HepG2 (cell line): ENCODE data around the gene TAOK3. TPM values are rescaled to one million over a fixed set of nuclear protein-coding genes. Genes with fewer than 3 reads are reported as not detected.

Experiments used
- BRD4 ChIP-seq: sonication (generic); formaldehyde crosslinking; IDR thresholded peaks from 2 replicates; pipeline ENCODE4 v1.4.0; 2020; ENCODE audit warnings: missing genetic modification reagents
- CHCHD3 ChIP-seq: sonication (generic); formaldehyde crosslinking; IDR thresholded peaks from 2 replicates; pipeline ENCODE4 v1.8.0; 2022; ENCODE audit warnings: mild to moderate bottlenecking, missing genetic modification reagents, moderate library complexity
- DNMT1 ChIP-seq: sonication (generic); formaldehyde crosslinking; IDR thresholded peaks from 2 replicates; pipeline ENCODE4 v1.5.1; 2020; ENCODE audit warnings: mild to moderate bottlenecking, missing genetic modification reagents
- FOSL1 ChIP-seq: sonication (generic); formaldehyde crosslinking; IDR thresholded peaks from 2 replicates; pipeline ENCODE4 v1.9.0; 2021; ENCODE audit warnings: missing genetic modification reagents, borderline replicate concordance
- GABPA ChIP-seq, 2 experiments: IDR thresholded peaks; 2 replicates each; pipeline ENCODE4 v1.6.1; 2011 to 2016; ENCODE audit warnings: low read depth in 2 of 2, low read length in 1 of 2, missing biosample characterization in 1 of 2, missing genetic modification characterization in 1 of 2
- HOXA7 ChIP-seq: sonication (generic); formaldehyde crosslinking; IDR thresholded peaks from 2 replicates; pipeline ENCODE4 v1.8.1; 2022; ENCODE audit warnings: mild to moderate bottlenecking, missing genetic modification reagents, moderate library complexity
- KAT7 ChIP-seq: IDR thresholded peaks from 2 replicates; pipeline ENCODE4 v1.6.1; 2018; ENCODE audit warnings: borderline replicate concordance, missing compliant biosample characterization
- MAZ ChIP-seq, 2 experiments: sonication (generic) in 1 of 2; formaldehyde crosslinking in 1 of 2; IDR thresholded peaks; 2 replicates each; pipeline versions ENCODE4 v1.5.0 to v1.6.1; 2012 to 2020; ENCODE audit warnings: low read depth in 2 of 2, mild to moderate bottlenecking in 2 of 2, borderline replicate concordance in 1 of 2, improper control_type of control experiment in 1 of 2, low read length in 1 of 2, missing genetic modification reagents in 1 of 2, moderate library complexity in 1 of 2
- MTF2 ChIP-seq: sonication (generic); formaldehyde crosslinking; IDR thresholded peaks from 2 replicates; pipeline ENCODE4 v1.5.0; 2020; ENCODE audit warnings: missing genetic modification reagents, borderline replicate concordance
- MXI1 ChIP-seq: IDR thresholded peaks from 3 replicates; pipeline ENCODE4 v1.6.1; 2012; ENCODE audit warnings: low read depth, low read length, inconsistent platforms, borderline replicate concordance
- NR2F1 ChIP-seq, 2 experiments: fragments of 450-650 bp in 1 of 2; formaldehyde crosslinking in 1 of 2; IDR thresholded peaks; 2 replicates each; pipeline versions ENCODE4 v1.5.0 to v1.6.1; 2016 to 2020; ENCODE audit warnings: mild to moderate bottlenecking in 1 of 2, missing compliant biosample characterization in 1 of 2, missing genetic modification reagents in 1 of 2, moderate library complexity in 1 of 2
- PHF8 ChIP-seq: sonication (generic); formaldehyde crosslinking; IDR thresholded peaks from 2 replicates; pipeline ENCODE4 v1.5.0; 2020; ENCODE audit warnings: missing genetic modification reagents
- PTBP1 ChIP-seq: fragments of 200-400 bp; formaldehyde crosslinking; IDR thresholded peaks from 2 replicates; pipeline ENCODE4 v1.6.1; 2018; ENCODE audit warnings: low read length, low read depth; ENCODE audit not compliant: poor library complexity, severe bottlenecking
- RARG ChIP-seq: sonication (generic); formaldehyde crosslinking; IDR thresholded peaks from 2 replicates; pipeline ENCODE4 v1.4.0; 2020; ENCODE audit warnings: low read depth, mild to moderate bottlenecking, missing genetic modification reagents
- TCF7 ChIP-seq: sonication (generic); IDR thresholded peaks from 2 replicates; pipeline ENCODE4 v1.6.1; 2016; ENCODE audit warnings: antibody characterized with exemption, low read depth
- TRAFD1 ChIP-seq: sonication (generic); formaldehyde crosslinking; IDR thresholded peaks from 2 replicates; pipeline ENCODE4 v1.5.1; 2020; ENCODE audit warnings: missing genetic modification reagents, mild to moderate bottlenecking, borderline replicate concordance
- ZFYVE20 ChIP-seq: sonication (generic); formaldehyde crosslinking; IDR thresholded peaks from 2 replicates; pipeline ENCODE4 v1.8.0; 2023; ENCODE audit warnings: low read depth, mild to moderate bottlenecking, moderate library complexity, missing genetic modification reagents, borderline replicate concordance
- ZGPAT ChIP-seq: IDR thresholded peaks from 2 replicates; pipeline ENCODE4 v1.6.1; 2016; ENCODE audit warnings: mild to moderate bottlenecking
- ZNF33B ChIP-seq: sonication (generic); formaldehyde crosslinking; IDR thresholded peaks from 2 replicates; pipeline ENCODE4 v1.5.1; 2020; ENCODE audit warnings: mild to moderate bottlenecking, missing genetic modification reagents
- ZNF580 ChIP-seq: IDR thresholded peaks from 2 replicates; pipeline ENCODE4 v1.6.1; 2016; ENCODE audit warnings: low read depth, borderline replicate concordance
- ZNF619 ChIP-seq: sonication (generic); formaldehyde crosslinking; IDR thresholded peaks from 2 replicates; pipeline ENCODE4 v1.4.0; 2020; ENCODE audit warnings: mild to moderate bottlenecking, missing genetic modification reagents
- ZNF704 ChIP-seq: sonication (generic); formaldehyde crosslinking; IDR thresholded peaks from 2 replicates; pipeline ENCODE4 v1.8.1; 2023; ENCODE audit warnings: mild to moderate bottlenecking, inconsistent platforms, moderate library complexity, missing genetic modification reagents, borderline replicate concordance
- polyA plus RNA-seq, 8 experiments: library from polyadenylated mRNA; depleted of rRNA in 3 of 8; stranded (reverse) in 7 of 8; unstranded in 1 of 8; fragments of >200 nt; fragmentation: Illumina TruSeq in 4 of 8; extraction: Trizol in 4 of 8; gene quantifications; 2 replicates each; pipeline versions ENCODE4 v1.2.1 to v1.2.3, GENCODE V29; 2011 to 2016; ENCODE audit warnings: low read depth in 4 of 8, missing spikeins in 1 of 8, mixed read lengths in 1 of 8; ENCODE audit not compliant: insufficient read depth in 1 of 8
- total RNA-seq, 5 experiments: library from RNA; depleted of rRNA; stranded (reverse); fragments of >200 nt; fragmentation: Illumina TruSeq; extraction: Trizol; gene quantifications; 2 replicates each; pipeline ENCODE4 v1.2.3, GENCODE V29; 2016; ENCODE audit warnings: low read depth in 1 of 5

TAOK3 gene
- total and polyA plus RNA-seq, 2 of the 13 experiments (the other 11 are each of a cell fraction or from before 2014, with no cell fraction given): 10.4 to 12.3 TPM

- TF ChIP-seq GABPA (IDR thresholded peaks at IDR 0.05; ENCODE audit: low read depth, low read length) (no peak), GABPA (CRISPR knock-in tag; IDR thresholded peaks at IDR 0.05; ENCODE audit: low read depth) (peak; percentile 63), HOXA7 (no peak), FOSL1 (CRISPR knock-in tag) (no peak), MAZ (IDR thresholded peaks at IDR 0.05; ENCODE audit: borderline replicate concordance, low read depth, low read length) (peak; percentile 46; the same call in 1 of the 2 replicates), MAZ (CRISPR knock-in tag; IDR thresholded peaks at IDR 0.05; ENCODE audit: low read depth) (peak; percentile 26), MXI1 (peak; percentile 21; the same call in 1 of the 3 replicates), ZNF704 (CRISPR knock-in tag) (peak; percentile 21; the same call in 1 of the 2 replicates), ZNF33B (CRISPR knock-in tag) (peak; percentile 64; the same call in 1 of the 2 replicates), BRD4 (CRISPR knock-in tag) (0 out of 2 replicates have a peak, but pooled peaks have one; percentile 30), TRAFD1 (CRISPR knock-in tag) (no peak), TCF7 (no peak), NR2F1 (CRISPR knock-in tag; IDR thresholded peaks at IDR 0.05) (peak in 1 of 2 experiments; percentile 58; a peak in 2 of 4 replicates), DNMT1 (CRISPR knock-in tag) (no peak), CHCHD3 (CRISPR knock-in tag) (0 out of 2 replicates have a peak, but pooled peaks have one; percentile 56), ZNF580 (CRISPR knock-in tag) (peak; percentile 10; the same call in 1 of the 2 replicates), KAT7 (CRISPR knock-in tag) (peak; percentile 79; the same call in 1 of the 2 replicates), ZNF619 (no peak), ZGPAT (CRISPR knock-in tag) (no peak; the same call in none of the 2 replicates), MTF2 (CRISPR knock-in tag) (no peak; the same call in 1 of the 2 replicates), PTBP1 (no peak), PHF8 (CRISPR knock-in tag) (peak; percentile 84), ZFYVE20 (no peak), RARG (CRISPR knock-in tag) (no peak)
Measured at GRCh38 chr12:118372541-118373495, at the start of gene TAOK3 (continued).
